C4-2B (cell line): Measurements from ENCODE around the gene TDP2.
"Not testable (repeated sequence)": the region's sequence is repeated elsewhere in the genome, so short reads cannot be mapped to it uniquely, and the experiment has no call there.

Experiments used
- H3K27ac ChIP-seq: fragments of 450-650 bp; 2 replicates; pipeline ENCODE4 v1.5.1; 2017
- ZFX ChIP-seq: fragments of 450-650 bp; IDR thresholded peaks from 2 replicates; pipeline ENCODE4 v1.6.1; 2017
- TF ChIP-seq, protein P1 (sequence below): fragments of 450-650 bp; conservative IDR thresholded peaks from 2 replicates; pipeline ENCODE4 v1.5.1; 2017; ENCODE audit warnings: mild to moderate bottlenecking

Gene TDP2

DNA sequence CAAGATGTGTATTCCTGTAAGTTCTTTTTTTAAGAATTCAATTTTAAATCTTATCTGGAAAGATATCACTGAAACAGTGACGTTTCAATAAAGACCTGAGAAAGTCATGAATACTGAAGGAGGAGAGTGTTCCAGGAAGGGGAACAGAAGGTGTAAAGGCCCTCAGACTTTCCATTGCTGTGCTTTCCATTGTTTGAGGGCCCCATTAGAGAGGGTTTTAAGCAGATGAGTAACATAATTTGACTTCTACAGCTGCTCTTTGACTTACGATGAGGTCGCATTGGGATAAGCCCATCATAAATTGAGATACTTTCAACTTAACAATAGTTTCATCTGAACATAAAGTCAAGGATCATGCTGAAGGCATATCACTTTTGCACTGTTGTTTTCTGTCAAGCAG is 24.9 kb upstream of the TDP2 start:
- no peak overlapping the region for H3K27ac ChIP-seq
- no peak for TF ChIP-seq ZFX
- TF ChIP-seq, protein P1, sequence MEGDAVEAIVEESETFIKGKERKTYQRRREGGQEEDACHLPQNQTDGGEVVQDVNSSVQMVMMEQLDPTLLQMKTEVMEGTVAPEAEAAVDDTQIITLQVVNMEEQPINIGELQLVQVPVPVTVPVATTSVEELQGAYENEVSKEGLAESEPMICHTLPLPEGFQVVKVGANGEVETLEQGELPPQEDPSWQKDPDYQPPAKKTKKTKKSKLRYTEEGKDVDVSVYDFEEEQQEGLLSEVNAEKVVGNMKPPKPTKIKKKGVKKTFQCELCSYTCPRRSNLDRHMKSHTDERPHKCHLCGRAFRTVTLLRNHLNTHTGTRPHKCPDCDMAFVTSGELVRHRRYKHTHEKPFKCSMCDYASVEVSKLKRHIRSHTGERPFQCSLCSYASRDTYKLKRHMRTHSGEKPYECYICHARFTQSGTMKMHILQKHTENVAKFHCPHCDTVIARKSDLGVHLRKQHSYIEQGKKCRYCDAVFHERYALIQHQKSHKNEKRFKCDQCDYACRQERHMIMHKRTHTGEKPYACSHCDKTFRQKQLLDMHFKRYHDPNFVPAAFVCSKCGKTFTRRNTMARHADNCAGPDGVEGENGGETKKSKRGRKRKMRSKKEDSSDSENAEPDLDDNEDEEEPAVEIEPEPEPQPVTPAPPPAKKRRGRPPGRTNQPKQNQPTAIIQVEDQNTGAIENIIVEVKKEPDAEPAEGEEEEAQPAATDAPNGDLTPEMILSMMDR, result no peak

DNA sequence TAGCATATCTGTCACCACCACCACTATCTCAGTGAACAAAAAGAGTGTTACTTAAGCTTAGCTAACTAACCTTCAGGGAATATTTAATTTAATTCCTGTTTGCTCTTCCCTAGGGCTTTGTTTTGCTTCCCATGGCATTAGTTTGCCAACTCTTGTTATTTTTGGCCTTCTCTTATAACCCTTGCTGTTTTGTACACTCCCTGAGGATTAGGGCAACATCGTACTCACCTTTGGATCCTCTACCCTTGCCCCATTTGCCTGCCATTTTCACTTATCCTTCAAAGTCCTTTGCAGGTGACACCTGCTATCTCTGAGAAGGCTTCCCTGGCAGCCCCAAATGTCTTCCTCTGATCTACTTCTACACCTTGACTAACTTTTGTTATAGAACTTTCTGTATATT is 23.9 kb upstream of the TDP2 start:
- TF ChIP-seq, protein P1, result no peak
- no peak for TF ChIP-seq ZFX
- H3K27ac ChIP-seq, result no peak overlapping the region

DNA sequence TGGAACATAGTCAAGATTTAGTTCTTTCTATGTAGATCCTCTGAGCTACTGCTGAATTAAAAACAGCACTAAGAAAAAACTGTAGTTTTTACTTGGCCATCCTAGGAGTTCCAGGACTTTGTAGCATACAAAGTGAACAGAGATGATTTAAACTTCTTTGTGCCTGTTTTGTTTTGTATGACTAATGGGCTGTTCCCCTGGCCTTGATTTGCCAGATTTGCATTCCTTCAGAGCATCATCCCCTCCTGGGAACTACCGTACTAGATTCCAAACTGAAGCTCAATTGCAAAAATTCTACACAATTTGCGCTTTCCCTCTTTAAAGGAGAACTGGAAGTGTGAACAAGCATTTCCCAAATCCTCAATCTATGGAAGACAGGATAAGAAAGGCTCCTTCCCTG is 23.3 kb upstream of the TDP2 start:
- TF ChIP-seq ZFX, result no peak
- TF ChIP-seq, protein P1, result no peak
- no peak overlapping the region for H3K27ac ChIP-seq

DNA sequence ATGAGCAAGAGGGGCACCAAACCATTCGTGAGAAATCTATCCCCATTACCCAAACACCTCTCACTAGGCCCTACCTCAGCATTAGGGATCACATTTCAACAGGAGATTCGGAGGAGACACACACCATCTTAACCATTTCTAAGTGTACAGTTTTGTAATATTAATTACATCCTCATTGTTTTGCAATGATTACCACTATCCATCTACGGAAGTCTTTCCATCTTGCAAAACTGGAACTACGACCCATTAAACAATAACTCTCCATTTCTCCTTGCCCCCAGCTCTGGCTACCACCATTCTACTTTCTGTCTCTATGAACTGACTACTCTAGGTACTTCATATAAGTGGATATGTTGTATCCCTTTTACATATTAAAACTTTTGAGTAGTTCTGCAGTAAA is 20.2 kb upstream of the TDP2 start:
- H3K27ac ChIP-seq, result no peak overlapping the region
- TF ChIP-seq, protein P1, result no peak
- no peak for TF ChIP-seq ZFX

DNA sequence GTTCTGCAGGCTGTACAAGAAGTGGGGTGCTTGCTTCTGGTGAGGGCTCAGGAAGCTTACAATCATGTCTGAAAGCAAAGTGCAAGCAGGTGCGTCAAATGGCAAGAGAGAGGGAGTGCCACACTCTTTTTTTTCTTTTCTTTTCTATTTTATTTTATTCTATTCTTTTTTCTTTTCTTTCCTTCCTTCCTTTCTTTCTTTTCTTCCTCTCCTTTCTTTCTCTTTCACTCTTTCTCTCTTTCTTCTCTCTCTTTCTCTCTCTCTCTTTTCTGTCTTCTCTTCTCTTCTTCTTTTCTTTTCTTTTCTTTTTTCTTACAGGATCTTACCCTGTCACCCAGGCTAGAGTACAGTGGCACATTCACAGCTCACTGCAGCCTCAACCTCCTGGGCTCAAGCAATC is 19.7 kb upstream of the TDP2 start:
- H3K27ac ChIP-seq, result no peak overlapping the region
- TF ChIP-seq, protein P1, result no peak
- no peak for TF ChIP-seq ZFX

DNA sequence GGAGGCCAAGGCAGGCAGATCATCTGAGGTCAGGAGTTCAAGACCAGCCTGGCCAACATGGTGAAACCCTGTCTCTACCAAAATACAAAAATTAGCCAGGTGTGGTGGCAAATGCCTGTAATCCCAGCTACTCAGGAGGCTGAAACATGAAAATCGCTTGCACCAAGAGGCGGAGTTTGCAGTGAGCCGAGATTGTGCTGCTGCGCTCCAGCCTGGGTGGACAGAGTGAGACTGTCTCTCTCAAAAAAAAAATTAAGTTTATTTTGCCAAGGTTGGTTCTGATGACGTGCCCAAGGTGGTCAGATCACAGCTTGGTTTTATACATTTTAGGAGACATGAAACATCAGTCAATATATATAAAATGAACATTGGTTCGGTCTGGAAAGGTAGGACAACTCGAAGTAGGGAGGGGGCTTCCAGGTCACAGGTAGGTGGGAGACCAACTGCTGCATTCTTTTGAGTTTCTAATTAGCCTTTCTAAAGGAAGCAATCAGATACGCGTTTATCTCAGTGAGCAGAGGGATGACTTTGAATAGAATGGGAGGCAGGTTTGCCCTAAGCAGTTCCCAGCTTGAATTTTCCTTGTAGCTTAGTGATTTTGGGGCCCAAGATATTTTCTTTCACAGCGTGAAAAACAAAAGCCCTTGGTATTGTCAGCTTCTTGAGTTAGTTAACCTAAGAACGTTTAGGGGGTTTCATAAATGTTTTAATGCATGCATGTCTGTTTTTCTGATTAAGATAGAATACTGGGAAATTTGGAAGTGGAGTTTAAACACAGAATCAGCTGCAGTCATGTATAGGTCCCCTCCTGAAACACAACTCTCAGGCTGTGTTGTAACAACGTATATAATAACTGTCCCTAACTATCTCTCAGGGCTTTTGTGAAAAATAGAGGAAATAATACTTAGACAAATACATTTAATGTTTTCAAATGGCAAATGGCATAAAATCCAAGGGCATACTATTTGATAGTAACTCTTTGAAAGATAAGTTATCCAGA is 16.9 kb upstream of the TDP2 start:
- H3K27ac ChIP-seq, result no peak overlapping the region
- no peak for TF ChIP-seq ZFX
- TF ChIP-seq, protein P1, result no peak

DNA sequence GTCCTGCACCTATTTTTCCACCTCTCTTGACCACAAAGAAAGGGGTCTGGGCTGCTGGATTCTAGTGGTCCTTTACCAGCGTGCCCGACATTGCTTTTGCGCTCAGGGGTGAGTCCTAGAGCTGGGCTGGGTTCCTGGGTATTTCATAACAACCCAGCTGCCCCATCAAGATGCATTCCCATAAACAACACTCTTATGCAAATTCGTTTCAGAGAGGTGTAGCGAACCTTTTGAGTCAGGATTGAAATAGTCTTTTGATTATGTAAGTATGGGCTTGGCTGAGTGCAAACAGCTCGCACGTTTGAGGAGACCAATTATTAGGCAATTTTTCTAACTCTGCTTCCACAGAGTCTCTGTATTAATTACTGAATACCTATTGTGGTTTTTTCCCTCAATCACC is 13.9 kb upstream of the TDP2 start:
- TF ChIP-seq, protein P1, result no peak
- no peak for TF ChIP-seq ZFX
- no peak overlapping the region for H3K27ac ChIP-seq

DNA sequence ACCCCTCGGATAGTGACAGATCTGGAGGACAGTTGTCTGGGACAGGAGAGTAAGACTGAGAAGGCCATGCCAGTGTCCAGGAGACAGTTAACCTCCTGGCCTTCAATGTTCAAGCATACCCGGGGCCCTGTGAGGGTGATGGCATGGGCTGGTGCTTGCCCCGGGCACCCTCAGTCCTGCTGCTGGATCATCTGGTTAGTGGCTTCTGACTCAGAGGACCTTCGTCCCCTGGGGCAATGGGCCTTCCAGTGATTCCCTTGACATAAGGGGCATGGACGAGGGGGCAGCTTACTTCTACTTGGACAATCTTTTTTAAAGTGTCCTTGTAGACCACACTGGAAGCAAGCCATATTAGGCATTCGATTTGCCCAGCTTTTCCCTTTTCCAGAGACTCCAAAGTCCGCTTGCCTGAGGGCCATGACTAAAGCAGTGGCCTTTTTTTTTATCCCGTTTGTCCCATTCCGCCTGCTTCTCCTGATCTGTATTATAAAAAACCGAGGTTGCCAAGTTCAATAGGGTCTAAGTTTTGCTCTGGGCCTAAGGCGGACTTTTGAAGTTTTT is 12.2 kb upstream of the TDP2 start:
- not testable (repeated sequence) for H3K27ac ChIP-seq
